HG03103 (cell line): ENCODE data around the gene MECR.
"Not testable (repeated sequence)": the region's sequence is repeated elsewhere in the genome, so short reads cannot be mapped to it uniquely, and the experiment has no call there.

ENCODE experiments used
- ATAC-seq: cut with Tn5 transposase; IDR thresholded peaks from one replicate; pipeline ENCODE4 v1.9.1; 2021; ENCODE audit warnings: low read depth; ENCODE audit not compliant: unreplicated experiment

The MECR gene

DNA sequence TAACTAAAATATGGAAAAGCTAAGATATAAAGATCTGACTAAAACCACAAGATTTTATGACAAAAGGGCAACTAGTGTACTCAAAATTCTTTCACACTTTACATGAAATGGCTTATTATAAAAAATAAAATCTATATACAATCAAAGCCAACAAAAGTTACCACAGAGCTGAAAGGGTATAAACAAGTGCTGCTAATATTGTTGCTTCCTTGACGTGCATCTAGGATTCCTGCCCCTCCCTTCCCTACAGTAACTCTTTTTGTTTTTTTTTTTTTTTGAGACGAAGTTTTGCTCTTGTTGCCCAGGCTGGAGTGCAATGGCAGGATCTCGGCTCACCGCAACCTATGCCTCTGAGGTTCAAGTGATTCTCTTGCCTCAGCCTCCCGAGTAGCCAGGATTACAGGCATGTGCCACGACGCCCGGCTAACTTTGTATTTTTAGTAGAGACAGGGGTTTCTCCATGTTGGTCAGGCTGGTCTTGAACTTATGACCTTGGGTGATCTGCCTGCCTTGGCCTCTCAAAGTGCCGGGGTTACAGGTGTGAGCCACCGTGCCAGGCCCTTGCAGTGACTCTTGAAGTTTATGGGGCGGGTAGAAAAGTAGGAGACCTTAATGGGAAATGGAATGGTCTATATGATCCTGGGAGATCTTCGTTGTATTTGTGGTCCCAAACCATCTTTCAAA lies 53.6 kb downstream of the MECR start:
- ATAC-seq, result no peak

- ATAC-seq, result no peak
Measured at GRCh38 chr1:29176576-29176975, 54.2 kb downstream of the MECR start.

GRCh38 chr1:29172415-29172939 lies 58.3 kb downstream of the MECR start:
- ATAC-seq, result no peak

DNA sequence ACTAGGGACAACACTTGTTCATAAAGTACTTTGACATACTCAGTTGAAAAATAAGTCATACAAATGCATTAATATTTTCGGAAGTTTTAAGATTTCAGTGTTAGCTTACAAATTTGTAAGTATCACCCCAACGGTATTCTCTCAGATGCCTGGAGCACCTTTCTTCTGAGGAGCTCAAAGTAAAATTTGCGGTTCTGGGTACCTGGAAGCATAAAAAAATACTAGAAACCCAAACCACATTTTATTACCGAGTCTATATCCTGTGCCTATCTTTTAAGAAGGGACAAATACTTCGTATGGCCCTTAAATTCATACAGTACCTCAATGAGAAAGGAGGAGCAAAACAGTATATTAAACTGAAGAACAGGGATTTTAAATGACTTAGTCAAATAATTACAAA lies 59.2 kb downstream of the MECR start:
- no peak for ATAC-seq

- ATAC-seq, result no peak
Measured at GRCh38 chr1:29171089-29171488, 59.6 kb downstream of the MECR start.

DNA sequence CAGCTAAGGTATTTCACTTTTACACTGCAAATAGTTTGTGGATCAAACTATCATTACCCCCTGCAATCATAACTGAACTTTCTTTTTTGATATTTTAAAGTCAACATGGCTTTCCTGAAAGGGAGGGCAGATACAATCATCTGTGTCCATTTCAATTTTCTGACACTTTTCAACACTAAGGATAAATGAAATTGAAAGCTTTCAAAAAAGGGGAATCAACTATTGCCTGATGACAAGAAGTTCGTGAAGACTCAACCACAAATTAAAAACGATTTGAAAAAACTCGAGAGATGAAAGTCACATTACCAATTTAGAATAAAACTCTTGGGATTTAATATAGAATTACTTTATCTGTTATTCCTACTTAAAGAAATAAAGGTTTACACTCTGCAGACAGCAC lies 60.8 kb downstream of the MECR start:
- ATAC-seq, result no peak

DNA sequence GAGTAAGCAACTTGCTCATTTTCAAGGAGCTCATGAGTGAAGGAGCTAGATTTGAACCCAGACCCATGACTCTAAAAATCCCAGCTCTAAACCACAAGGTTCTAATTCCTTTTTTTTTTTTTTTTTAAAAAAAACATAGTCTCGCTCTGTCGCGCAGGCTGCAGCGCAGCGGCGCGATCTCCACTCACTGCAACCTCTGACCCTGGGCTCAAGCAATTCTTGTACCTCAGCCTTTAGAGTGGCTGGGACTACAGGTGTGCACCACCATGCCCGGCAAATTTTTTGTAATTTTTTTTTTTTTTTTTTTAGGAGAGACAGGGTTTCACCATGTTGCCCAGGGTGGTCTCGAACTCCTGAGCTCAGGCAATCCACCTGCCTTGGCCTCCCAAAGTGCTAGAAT lies 62.8 kb downstream of the MECR start:
- no peak for ATAC-seq

- ATAC-seq, result no peak
Measured at GRCh38 chr1:29166291-29166878, 64.3 kb downstream of the MECR start.

- ATAC-seq, result no peak
Measured at GRCh38 chr1:29164588-29164987, 66.1 kb downstream of the MECR start.

GRCh38 chr1:29162476-29163138 lies 68.1 kb downstream of the MECR start:
- no peak for ATAC-seq

GRCh38 chr1:29162025-29162424 lies 68.7 kb downstream of the MECR start:
- ATAC-seq, result no peak

DNA sequence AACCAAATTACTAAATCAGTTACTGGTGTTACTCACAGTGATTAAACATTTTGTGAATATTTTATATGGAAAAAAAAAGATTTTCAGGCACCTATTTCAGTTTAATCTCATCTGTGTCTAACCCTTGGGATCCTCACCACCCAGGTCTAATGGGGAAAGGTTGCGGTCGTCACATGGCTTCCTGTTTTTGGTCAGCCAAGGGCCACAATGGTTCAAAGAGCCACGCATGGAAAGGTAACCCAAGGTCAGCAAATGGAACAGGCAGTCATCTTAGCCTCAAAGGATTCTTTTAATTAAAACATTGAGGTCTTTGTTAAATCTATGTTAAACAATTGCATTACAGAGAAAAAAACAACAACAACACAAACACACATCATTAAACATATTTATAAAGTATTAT lies 71.0 kb downstream of the MECR start:
- ATAC-seq, result no peak

DNA sequence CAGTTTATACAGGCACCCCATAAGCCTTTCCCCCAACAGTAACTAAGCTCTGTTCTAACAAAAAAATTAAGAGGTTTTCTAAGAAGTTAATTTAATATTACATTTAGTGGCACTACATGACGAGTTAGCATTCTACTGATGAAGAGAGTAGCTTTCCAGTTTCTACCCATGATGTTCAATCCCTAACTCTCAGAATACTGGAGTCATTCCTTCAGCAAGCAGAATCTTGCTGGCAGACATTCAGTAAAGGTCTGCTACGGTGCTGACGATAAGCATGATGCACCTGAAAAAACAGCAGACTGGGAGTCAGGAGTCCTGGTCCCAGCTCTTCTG lies 73.5 kb downstream of the MECR start:
- ATAC-seq, result no peak

GRCh38 chr1:29156543-29157268 lies 74.0 kb downstream of the MECR start:
- ATAC-seq, result no peak

- no peak for ATAC-seq
Measured at GRCh38 chr1:29152046-29152805, 78.5 kb downstream of the MECR start.

GRCh38 chr1:29150346-29150745 lies 80.4 kb downstream of the MECR start:
- ATAC-seq, result not testable (repeated sequence)

- no peak for ATAC-seq
Measured at GRCh38 chr1:29148656-29149491, 81.9 kb downstream of the MECR start.

GRCh38 chr1:29145739-29146437 lies 84.8 kb downstream of the MECR start:
- ATAC-seq, result no peak

DNA sequence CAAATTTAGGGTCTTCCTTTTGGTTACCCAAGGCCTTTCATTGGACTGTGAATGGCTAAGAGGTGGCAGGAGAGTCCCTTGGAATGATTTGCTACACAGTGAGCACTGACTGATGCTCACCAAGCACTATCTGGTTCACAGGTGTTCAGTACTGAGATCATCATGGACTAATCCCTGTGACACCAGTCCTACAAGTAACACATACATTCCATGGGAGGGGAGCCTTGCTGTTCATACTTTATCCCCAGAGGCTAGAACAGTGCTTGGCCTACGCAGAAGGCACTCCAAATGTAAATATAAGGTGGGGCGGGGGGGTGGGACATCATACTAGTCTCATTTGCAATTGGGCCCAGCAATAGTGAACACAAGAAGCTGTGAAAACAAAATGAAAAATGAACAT lies 86.6 kb downstream of the MECR start:
- ATAC-seq, result no peak
